Measurements from ENCODE around the gene CEP72. TPM values are rescaled to one million over a fixed set of nuclear protein-coding genes. Genes with fewer than 3 reads are reported as not detected.
"Not testable (repeated sequence)": the region's sequence is repeated elsewhere in the genome, so short reads cannot be mapped to it uniquely, and the experiment has no call there.

The CEP72 gene
- total RNA-seq, 2 experiments from 2014 or later: 21.6 to 22.5 TPM

DNA sequence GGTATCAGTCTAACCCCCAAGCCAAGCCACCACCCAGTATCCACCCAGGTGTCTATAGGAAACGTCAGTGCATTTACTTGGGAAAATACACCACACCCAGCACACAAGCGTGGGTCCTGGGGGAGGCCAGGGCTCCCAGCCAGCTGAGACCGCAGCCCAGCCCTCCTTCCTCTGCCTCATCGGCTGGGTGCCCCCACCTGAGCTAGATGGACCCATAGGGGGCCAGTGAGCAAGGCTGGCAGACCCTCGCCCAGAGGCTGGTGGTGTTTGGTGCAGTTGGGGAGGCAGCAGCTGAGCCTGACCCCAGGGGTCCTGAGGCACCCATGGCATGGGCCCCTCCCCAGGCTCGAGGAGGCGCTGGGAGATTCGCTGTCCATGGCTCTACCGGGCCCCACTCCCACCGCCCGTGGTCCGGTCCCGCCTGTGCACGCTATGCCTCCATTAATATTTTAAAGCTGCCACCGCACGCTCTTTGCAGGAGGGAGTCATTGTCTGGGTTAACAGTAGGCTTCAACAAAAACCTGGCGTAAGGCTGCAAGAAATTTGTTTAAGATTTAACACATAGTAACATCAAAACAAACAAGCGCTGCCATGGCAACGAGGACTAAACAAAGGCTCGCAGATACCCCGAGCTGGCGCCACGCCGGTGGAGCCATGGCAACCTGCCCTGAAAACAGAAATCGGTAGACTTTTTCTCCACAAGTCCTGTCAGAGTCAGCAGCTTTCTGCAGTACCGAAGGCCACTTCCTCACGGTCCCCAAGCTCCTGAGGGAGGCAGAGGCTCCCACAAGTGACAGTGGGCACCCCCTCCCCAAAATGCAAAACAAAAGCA, 60.4 kb downstream of the CEP72 start:
- no peak overlapping the region for H3K4me3 Mint-ChIP-seq
- POLR2A ChIA-PET: no interaction called here
- peaks cover under 1% of the 10 kb centered on the region for H3K36me3 Mint-ChIP-seq
- H3K27me3 Mint-ChIP-seq: peaks cover 4% of the 10 kb centered on the region
- CTCF ChIA-PET: interaction anchor here (1.0 to 5.6 kb wide), 5 partner anchors 189 to 231 kb away, joined by 3 to 52 read pairs (median 3); partner anchors contain the start of genes BRD9 and TRIP13
- H3K4me1 Mint-ChIP-seq (ENCODE audit: low read depth): peaks cover 14% of the 10 kb centered on the region
- DNase-seq: peak; percentile 76
- H3K9me3 Mint-ChIP-seq: no peaks in the 10 kb centered on the region
- H3K27ac Mint-ChIP-seq: no peak overlapping the region
- intact Hi-C loops (cut with micrococcal nuclease): loop anchor here (5.0 kb wide), 1 partner anchor 220 kb away; the partner anchor contains the start of genes BRD9 and TRIP13

DNA sequence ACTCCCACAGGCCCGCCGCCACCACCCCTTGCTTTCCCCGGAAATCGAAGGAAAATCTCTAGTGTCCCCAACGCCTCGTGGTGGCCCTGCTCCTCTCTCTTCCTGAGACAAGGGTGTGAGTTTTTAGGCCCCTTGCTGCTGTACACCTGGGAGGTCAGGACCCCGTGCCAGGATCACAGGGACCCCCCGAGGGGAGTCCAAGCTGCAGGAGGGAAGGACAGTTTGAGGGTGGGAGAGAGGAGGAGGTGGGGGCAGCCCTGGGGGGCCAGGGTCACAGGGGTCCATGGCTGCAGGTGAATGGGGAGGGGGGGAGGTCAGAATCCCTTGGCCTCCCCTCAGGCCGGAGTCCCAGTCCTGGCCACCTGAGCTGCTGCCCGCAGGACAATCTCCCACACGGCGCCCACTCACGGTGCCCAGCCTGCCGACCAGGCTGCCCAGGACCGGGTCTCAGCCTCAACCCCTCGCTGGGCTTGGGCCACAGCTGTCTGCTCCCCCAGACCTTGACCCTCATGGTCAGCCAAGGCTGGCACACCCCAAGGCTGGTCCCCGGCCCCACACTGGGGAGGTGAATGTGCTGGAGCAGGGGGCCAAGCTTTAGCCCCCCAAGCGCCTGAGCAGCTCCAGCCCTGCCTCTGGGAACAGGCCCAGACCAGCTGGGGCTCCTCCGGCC, 61.2 kb downstream of the CEP72 start:
- CTCF ChIA-PET: interaction anchor here (1.0 to 5.6 kb wide), 4 partner anchors 214 to 230 kb away, joined by 3 to 52 read pairs (median 3); partner anchors contain the start of genes BRD9 and TRIP13
- no peak for DNase-seq
- Mint-ChIP-seq H3K4me1 (ENCODE audit: low read depth) (peaks cover 14% of the 10 kb centered on the region), H3K9me3 (no peaks in the 10 kb centered on the region), H3K27me3 (peaks cover 4% of the 10 kb centered on the region), H3K27ac (no peak overlapping the region), H3K4me3 (no peak overlapping the region), H3K36me3 (no peaks in the 10 kb centered on the region)
- POLR2A ChIA-PET: no interaction called here
- intact Hi-C loops (cut with micrococcal nuclease): loop anchor here (5.0 kb wide), 1 partner anchor 219 kb away; the partner anchor contains the start of genes BRD9 and TRIP13

DNA sequence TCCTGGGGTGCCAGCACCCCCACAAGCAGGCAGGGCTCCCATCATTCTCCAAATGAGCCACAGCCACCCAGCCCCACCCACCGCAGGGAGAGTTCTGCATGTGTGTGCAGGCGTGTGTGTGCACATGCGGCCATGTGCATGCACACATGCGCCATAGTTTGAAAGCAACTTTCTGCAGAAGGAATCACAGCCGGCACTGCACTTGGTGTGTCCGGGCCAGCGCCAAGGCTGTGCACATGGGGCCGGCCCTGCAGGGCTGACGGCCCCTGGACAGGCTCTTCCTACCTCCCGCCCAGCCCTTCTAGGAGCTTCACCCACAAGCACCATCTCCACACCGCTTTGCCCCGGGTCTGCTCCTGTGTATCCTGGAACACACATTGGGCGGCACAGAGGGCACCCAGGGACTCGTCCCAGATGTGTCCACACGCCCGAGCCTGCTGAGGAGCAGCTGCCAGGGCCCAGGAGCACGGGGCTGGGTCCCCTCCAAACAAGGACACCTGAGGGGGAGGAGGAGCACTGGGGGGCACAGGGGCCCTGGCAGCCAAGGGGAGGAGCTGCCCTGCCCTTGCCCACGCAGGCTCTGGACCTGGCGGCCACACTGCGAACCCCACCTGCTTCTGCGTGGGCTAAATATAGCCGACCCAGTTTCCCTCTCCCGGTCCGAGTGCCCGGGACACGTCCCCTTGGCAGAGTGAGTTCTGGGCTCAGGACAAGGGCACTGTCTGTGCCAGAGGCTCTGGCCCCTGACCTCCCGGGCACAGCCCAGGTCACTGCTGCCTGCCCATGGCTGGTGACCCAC, 61.9 kb downstream of the CEP72 start:
- intact Hi-C loops (cut with micrococcal nuclease): loop anchor here (5.0 kb wide), 1 partner anchor 218 kb away; the partner anchor contains the start of genes BRD9 and TRIP13
- ChIA-PET CTCF (no interaction called here), POLR2A (no interaction called here)
- DNase-seq: no peak
- H3K9me3 Mint-ChIP-seq: no peaks in the 10 kb centered on the region
- H3K4me3 Mint-ChIP-seq: no peak overlapping the region
- no peak overlapping the region for H3K27ac Mint-ChIP-seq
- no peaks in the 10 kb centered on the region for H3K36me3 Mint-ChIP-seq
- H3K27me3 Mint-ChIP-seq: peaks cover 4% of the 10 kb centered on the region
- H3K4me1 Mint-ChIP-seq (ENCODE audit: low read depth): peaks cover 14% of the 10 kb centered on the region

DNA sequence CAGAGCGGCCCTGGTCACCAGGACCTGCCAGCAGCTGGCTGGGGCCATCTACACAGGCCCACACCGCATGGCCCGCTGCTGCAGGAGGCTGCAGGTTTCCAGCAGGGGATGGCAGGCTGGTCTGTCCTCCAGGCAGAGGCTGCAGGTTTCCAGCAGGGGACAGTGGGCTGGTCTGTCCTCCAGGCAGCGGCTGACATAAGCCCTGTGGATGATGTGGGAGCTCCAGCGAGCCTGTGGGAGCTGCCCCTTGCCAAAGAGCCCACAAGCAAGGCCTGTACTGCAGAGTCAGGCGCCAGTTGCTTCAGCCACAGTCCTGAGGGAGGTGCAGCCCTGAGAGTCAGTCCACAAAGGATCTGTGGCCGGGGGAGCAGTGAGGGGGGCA, 62.5 kb downstream of the CEP72 start:
- H3K4me1 Mint-ChIP-seq (ENCODE audit: low read depth): peaks cover 14% of the 10 kb centered on the region
- H3K36me3 Mint-ChIP-seq: no peaks in the 10 kb centered on the region
- H3K27ac Mint-ChIP-seq: no peak overlapping the region
- H3K9me3 Mint-ChIP-seq: no peaks in the 10 kb centered on the region
- intact Hi-C loops (cut with micrococcal nuclease): loop anchor here (5.0 kb wide), 1 partner anchor 218 kb away; the partner anchor contains the start of genes BRD9 and TRIP13
- DNase-seq: no peak
- no peak overlapping the region for H3K4me3 Mint-ChIP-seq
- ChIA-PET POLR2A (no interaction called here), CTCF (no interaction called here)
- peaks cover 4% of the 10 kb centered on the region for H3K27me3 Mint-ChIP-seq

DNA sequence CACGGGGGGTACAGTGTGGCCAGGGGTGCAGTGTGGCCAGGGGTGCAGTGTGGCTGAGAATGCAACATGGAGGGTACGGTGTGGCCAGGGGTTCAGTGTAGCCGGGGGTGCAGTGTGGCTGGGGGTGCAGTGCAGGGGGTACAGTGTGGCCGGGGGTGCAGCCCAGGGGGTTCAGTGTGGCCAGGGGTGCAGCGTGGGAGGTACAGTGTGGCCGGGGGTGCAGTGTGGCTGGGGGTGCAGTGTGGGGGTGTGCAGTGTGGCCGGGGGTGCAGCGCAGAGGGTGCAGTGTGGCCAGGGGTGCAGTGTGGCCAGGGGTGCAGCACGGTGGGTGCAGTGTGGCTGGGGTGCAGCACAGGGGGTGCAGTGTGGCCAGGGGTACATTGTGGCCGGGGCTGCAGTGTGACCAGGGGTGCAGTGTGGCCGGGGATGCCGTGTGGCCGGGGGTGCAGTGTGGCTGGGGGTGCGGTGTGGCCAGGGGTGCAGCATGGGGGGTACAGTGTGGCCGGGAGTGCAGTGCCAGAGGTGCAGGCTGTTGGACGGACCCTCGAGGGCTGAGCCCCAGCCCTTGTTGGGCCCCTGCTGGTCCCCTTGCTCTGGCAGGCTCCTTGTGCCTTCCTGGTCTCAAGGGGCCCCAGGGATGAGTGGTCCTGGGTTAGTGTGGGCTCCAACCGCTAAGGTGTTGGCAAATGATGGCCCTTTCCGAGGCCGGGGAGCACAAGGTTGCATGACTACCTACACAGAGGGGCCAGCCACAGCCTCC, 63.2 kb downstream of the CEP72 start:
- Mint-ChIP-seq H3K4me3 (no peak overlapping the region), H3K27ac (no peak overlapping the region), H3K36me3 (no peaks in the 10 kb centered on the region), H3K4me1 (ENCODE audit: low read depth) (peaks cover 14% of the 10 kb centered on the region), H3K9me3 (no peaks in the 10 kb centered on the region), H3K27me3 (peaks cover 4% of the 10 kb centered on the region)
- CTCF ChIA-PET: interaction anchor here (1.1 kb wide), 1 partner anchor 248 kb away, joined by 4 read pairs; no protein-coding TSS in a partner anchor
- intact Hi-C loops (cut with micrococcal nuclease): no loop called here
- DNase-seq: no peak
- POLR2A ChIA-PET: no interaction called here

DNA sequence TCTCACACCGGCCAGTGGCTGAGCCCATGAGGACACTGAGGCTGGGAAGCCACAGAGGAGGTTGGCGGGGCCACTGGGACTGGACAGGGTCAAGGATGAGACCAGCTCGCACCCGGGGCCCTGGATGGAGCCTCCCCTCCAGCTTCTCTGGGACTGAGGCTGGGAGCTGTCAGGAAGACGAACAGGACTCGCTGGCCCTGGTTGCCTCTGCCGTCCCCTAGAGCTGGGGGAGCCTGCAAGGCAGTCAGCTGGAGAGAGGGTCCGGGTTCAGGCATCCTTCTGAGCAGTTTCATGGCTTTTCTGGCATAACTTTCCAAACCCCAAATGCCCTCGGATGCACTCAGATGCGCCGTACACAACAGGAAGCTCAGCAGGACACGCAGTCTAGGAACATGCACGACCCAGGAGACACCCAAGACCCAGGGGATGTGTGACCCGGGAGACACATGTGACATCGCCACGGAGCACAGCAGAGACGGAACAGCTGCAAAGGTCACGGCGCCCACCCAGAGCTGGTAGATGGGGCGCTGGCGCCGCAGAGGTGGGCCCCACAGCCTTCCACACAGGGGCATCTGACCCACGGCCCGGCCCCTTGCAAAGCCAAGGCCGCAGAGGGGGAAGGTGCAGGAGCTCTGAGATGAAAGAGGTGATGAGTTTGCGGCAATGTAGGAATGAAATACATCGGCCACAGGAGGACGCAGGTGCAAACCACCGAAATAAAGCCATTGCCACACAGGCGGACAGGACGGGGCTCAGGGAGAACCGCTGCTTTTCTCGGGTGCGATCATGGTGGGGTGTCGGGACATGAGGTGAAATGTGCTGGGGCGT, 63.9 kb downstream of the CEP72 start:
- H3K27me3 Mint-ChIP-seq: peaks cover 4% of the 10 kb centered on the region
- H3K4me1 Mint-ChIP-seq (ENCODE audit: low read depth): peaks cover 14% of the 10 kb centered on the region
- no peak overlapping the region for H3K4me3 Mint-ChIP-seq
- intact Hi-C loops (cut with micrococcal nuclease): no loop called here
- no peak overlapping the region for H3K27ac Mint-ChIP-seq
- DNase-seq: no peak
- H3K36me3 Mint-ChIP-seq: no peaks in the 10 kb centered on the region
- no peaks in the 10 kb centered on the region for H3K9me3 Mint-ChIP-seq
- ChIA-PET POLR2A (no interaction called here), CTCF (interaction anchor here (1.1 kb wide), 1 partner anchor 248 kb away, joined by 4 read pairs; no protein-coding TSS in a partner anchor)

DNA sequence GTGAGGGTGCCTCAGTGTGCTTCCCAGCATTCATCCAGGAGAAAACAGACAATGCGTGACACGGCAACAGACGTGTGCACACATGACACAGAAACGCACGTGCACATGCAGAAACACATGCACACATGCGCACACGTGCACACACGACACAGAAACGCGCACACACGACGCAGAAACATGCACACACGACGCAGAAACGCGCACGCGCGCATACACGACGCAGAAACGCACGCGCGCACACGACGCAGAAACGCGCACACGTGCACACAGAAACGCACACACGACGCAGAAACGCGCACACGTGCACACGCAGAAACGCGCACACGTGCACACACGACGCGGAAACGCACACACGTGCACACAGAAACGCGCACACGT, 64.5 kb downstream of the CEP72 start:
- Mint-ChIP-seq H3K27me3 (peaks cover 4% of the 10 kb centered on the region), H3K27ac (no peak overlapping the region), H3K4me1 (ENCODE audit: low read depth) (peaks cover 14% of the 10 kb centered on the region), H3K9me3 (no peaks in the 10 kb centered on the region), H3K36me3 (no peaks in the 10 kb centered on the region), H3K4me3 (no peak overlapping the region)
- no peak for DNase-seq
- intact Hi-C loops (cut with micrococcal nuclease): no loop called here
- ChIA-PET CTCF (no interaction called here), POLR2A (no interaction called here)

DNA sequence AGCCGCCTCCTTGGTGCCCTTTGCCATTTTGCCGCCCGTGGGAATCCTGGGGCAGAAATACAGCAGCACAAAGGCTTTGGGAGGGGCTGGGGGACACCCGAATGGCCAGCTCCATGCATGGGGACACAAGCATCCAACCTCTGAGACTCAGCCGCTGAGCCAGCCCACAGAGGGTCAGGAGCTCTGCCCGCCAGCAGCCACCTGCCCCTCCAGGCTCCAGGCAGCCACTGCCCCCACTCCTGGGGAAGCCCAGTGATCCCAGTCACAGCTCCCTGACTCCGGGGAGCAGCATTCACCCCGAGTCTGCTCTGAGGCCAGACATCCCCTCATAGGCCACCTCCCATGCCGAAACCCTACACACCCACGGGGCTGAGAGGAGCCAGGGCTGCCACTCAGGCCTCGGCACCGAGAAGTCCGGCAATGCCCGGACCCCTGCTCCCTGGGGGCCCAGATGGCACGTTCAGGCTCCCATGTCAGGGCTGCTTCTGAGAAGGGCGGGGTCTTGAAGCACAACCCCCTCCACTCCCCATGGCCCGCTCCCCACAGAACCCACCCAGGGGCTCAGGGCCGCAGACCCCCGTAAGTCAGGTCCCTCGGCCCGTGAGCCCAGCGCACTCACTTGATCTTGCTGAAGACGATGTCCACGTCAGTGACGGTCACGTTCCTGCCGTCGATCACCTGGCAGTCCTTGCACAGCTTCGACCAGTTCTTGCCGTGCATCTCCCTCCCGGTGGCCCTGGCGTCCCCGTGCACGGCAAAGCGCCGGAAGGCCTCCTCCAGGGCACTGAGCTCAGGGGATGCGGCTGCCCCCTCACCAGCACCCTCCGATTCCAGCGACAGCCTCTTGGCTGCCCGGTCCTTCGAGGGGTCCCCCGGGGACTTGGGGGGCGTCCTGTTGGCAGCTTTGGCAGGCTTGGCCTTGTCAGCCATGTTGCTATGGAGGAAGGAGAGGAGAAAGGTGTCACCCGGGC, 65.3 kb downstream of the CEP72 start:
- no peaks in the 10 kb centered on the region for H3K9me3 Mint-ChIP-seq
- intact Hi-C loops (cut with micrococcal nuclease): no loop called here
- no peak for DNase-seq
- H3K36me3 Mint-ChIP-seq: no peaks in the 10 kb centered on the region
- no peak overlapping the region for H3K27ac Mint-ChIP-seq
- no peak overlapping the region for H3K4me3 Mint-ChIP-seq
- peaks cover 4% of the 10 kb centered on the region for H3K27me3 Mint-ChIP-seq
- peaks cover 8% of the 10 kb centered on the region for H3K4me1 Mint-ChIP-seq (ENCODE audit: low read depth)
- ChIA-PET CTCF (no interaction called here), POLR2A (no interaction called here)

DNA sequence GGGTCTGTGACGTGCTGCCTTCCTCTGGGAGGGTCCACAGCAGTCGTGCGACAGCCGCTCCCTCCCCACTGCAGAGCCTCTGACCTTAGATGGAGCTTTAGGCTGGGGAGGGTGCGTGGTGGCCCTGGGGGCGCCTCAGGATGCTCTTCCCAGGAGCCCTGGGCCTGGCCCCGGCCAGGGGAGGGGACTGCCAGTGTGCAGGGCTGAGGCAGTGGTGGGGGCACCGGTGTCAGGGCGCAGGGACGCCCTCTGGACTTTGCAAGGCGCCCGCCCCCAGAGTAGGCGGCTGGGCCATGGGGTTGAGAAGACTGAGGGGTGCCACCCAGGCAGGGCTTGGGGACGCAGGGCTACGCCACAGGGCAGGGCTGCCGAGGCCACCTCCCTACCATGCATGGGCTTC, 66.4 kb downstream of the CEP72 start:
- H3K27ac Mint-ChIP-seq; DNase-seq; H3K9me3 Mint-ChIP-seq; intact Hi-C loops (cut with micrococcal nuclease); H3K4me1 Mint-ChIP-seq (ENCODE audit: low read depth); CTCF ChIA-PET; POLR2A ChIA-PET; H3K36me3 Mint-ChIP-seq; H3K27me3 Mint-ChIP-seq; H3K4me3 Mint-ChIP-seq: not testable (repeated sequence)

DNA sequence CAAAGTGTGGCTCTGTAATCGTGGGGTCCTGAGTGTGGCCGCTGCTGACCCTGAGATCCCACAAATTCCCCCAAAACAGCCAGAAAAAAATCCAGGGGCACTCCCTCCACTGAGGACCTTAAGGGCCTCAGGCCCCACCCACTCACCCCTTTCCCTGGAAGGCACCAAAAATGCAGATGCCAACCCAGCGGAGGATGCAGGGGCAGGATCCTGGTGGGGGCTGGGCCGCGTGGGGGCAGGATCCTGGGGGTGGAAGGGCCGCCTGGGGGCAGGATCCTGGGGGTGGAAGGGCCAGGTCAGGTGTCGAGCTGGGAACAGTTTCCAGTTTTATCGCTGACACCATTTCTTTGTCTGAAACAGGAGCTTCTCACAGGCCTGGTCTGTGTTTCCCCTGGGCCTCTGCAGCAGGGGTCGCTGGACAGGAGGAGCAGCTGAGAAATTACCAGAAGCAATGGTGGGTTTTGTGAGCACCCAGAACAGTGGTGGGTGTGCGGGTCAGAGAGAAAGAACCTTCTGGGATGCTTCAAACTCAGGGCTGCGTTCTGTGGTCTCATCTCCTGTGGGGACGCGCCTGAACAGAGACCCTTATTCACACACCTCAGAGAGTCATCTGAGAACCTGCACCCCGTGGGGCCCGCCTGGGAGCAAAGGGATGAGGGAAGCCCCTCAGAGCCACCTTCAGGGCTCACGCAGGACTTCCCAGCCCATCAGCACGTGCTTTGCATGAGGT, 67.2 kb downstream of the CEP72 start:
- H3K27me3 Mint-ChIP-seq; H3K27ac Mint-ChIP-seq; intact Hi-C loops (cut with micrococcal nuclease); H3K9me3 Mint-ChIP-seq; H3K36me3 Mint-ChIP-seq; H3K4me3 Mint-ChIP-seq; DNase-seq; POLR2A ChIA-PET; H3K4me1 Mint-ChIP-seq (ENCODE audit: low read depth); CTCF ChIA-PET: not testable (repeated sequence)

Data from activated CD4-positive, alpha-beta memory T cell treated with anti-CD3 and anti-CD28 coated beads for 36 hours (primary cell).